Aorta (tissue), 5 donors: ENCODE data around the gene KIAA0930. TPM values are rescaled to one million over a fixed set of nuclear protein-coding genes. Genes with fewer than 3 reads are reported as not detected.

Experiments used
- ATAC-seq: fragments of 200-7000 bp; cut with Tn5 transposase; one replicate; pipeline ENCODE4 v1.9.1; 2022; ENCODE audit warnings: moderate library complexity; ENCODE audit not compliant: low FRiP score
- DNase-seq, 2 donors: peaks; one replicate each; pipeline ENCODE4 v3.0.0-alpha.2; 2020
- H3K27ac ChIP-seq, 2 donors: one replicate each; pipeline ENCODE4 v1.5.1; 2013; ENCODE audit warnings: low read length in 2 of 2, mild to moderate bottlenecking in 2 of 2, moderate library complexity in 2 of 2, control low read depth in 1 of 2, inconsistent platforms in 1 of 2, low read depth in 1 of 2
- H3K27me3 ChIP-seq, 2 donors: one replicate each; pipeline ENCODE4 v1.6.1; 2013; ENCODE audit warnings: control low read depth in 1 of 2, low read length in 1 of 2, mild to moderate bottlenecking in 1 of 2, moderate library complexity in 1 of 2; ENCODE audit not compliant: insufficient read depth in 2 of 2, control insufficient read depth in 1 of 2
- H3K36me3 ChIP-seq, 2 donors: one replicate each; pipeline ENCODE4 v1.6.1; 2013; ENCODE audit warnings: control low read depth in 1 of 2, low read length in 1 of 2, mild to moderate bottlenecking in 1 of 2; ENCODE audit not compliant: insufficient read depth in 2 of 2, control insufficient read depth in 1 of 2
- H3K4me1 ChIP-seq, 2 donors: one replicate each; pipeline ENCODE4 v1.6.1; 2013; ENCODE audit warnings: low read length in 2 of 2, control low read depth in 1 of 2, mild to moderate bottlenecking in 1 of 2, moderate library complexity in 1 of 2; ENCODE audit not compliant: insufficient read depth in 2 of 2, control insufficient read depth in 1 of 2
- H3K4me3 ChIP-seq, 2 donors: one replicate each; pipeline ENCODE4 v1.5.1; 2013; ENCODE audit warnings: low read length in 2 of 2, control low read depth in 1 of 2, mild to moderate bottlenecking in 1 of 2
- H3K9me3 ChIP-seq: one replicate; pipeline ENCODE4 v1.6.1; 2013; ENCODE audit warnings: mild to moderate bottlenecking, low read length; ENCODE audit not compliant: control insufficient read depth
- WGBS, 2 donors: extraction: QIAGEN DNeasy Blood & Tissue Kit; methylation state at CpG; one replicate each; pipeline ENCODE4 v1.1.7; 2013; 5-methylcytosine and 5-hydroxymethylcytosine counted together
- intact Hi-C, 2 donors: fragments of 100-400 bp; cut with DNase I; formaldehyde crosslinking; loops; one replicate each; pipeline versions ENCODE4 v1.14.2 to v1.15.0; 2022
- polyA plus RNA-seq, 2 donors: library from polyadenylated mRNA; stranded (reverse); fragments of 200-250 nt; gene quantifications; one replicate each; pipeline ENCODE4 v1.2.3, GENCODE V29; 2013
- total RNA-seq, 2 donors: library from RNA; stranded (reverse); fragmentation: NEBNext Ultra II Directional; extraction: Animal tissue kit (Norgen Biotek cat#: 25700); gene quantifications; one replicate each; pipeline ENCODE4 v1.2.1, GENCODE V29; 2021
- donor health status: healthy with polysubstance abuse.
- donor health status: Bipolar disorder and iron deficiency.
- donor health status: DM: no; HTN: no; CAD: no.
- donor health status: DM: no; HTN: no; CAD: no.
- donor health status: DM: yes; HTN: yes; CAD: no.

Gene KIAA0930
- total and polyA plus RNA-seq, 4 donors: 36.6 to 101 (median 65.3) TPM

DNA sequence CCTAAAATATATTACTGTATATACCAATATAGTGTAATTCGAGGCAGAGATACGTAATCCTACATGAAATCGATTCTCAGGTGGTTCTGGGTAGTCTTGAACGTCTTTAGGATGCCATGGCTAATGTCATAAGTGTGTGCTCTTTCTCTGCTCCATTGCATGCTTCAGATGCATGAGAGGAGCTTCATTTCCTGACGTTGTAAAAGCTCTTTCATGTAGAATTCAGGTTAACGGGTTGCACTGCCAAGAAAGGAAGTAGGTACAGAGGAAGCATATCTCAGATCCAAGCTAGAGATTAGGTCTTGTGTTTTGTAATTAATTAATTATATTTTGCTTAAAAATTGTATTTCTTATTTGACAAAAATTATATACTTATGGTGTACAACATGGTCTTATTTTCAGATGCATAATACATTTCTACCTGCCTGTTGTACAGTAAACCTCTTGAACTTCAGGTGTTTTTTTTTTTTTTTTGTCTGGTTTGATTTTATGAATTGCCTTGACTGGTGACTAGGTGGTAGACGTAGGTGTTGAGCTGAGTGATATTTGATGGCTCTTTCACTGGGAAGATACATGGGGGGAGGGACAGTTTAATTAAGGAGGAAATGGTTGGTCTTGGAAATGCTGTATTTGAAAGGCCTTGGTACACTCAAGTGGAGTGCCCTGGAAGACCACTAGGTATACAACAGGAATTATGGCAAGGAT lies 67.7 kb downstream of the KIAA0930 start:
- WGBS, 2 donors: 86 to 90% methylated on average over 7 of the region's 7 CpGs
- no peak for DNase-seq
- no peak for ATAC-seq
- Histone ChIP-seq H3K27me3 (no peaks in the 10 kb centered on the region), H3K4me3 (no peak overlapping the region), H3K27ac (no peak overlapping the region), H3K36me3 (peaks cover 5 to 7% of the 10 kb centered on the region in 2 donors), H3K9me3 (no peaks in the 10 kb centered on the region), H3K4me1 (peaks cover 0 to 2% of the 10 kb centered on the region in 2 donors)
- intact Hi-C loops: no loop called here

DNA sequence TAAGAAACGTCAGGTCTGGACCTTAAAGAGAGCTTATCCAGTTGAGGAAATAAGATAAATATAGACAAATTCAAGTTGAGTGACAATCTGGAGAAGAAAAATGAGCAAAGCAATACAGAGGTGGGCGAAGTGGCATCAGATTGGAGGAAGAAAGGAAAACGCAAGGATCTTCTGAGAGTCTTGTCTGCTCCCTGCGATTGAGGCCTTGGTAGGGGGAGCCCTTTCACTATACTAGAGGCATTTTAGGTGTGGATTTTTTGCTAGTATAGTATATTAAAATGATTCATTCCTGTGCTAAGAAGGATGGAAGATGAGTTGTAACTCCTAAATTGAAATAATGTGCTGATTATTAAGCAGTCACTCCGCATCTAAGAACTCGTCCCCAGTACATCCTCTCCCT lies 68.9 kb downstream of the KIAA0930 start:
- Histone ChIP-seq H3K4me1 (peaks cover 0 to 2% of the 10 kb centered on the region in 2 donors), H3K27me3 (no peaks in the 10 kb centered on the region), H3K4me3 (no peak overlapping the region), H3K27ac (no peak overlapping the region), H3K36me3 (peaks cover 3 to 7% of the 10 kb centered on the region in 2 donors), H3K9me3 (no peaks in the 10 kb centered on the region)
- DNase-seq: no peak
- ATAC-seq: no peak
- intact Hi-C loops: no loop called here
- WGBS, 2 donors: 77 to 87% methylated on average over 6 of the region's 6 CpGs

DNA sequence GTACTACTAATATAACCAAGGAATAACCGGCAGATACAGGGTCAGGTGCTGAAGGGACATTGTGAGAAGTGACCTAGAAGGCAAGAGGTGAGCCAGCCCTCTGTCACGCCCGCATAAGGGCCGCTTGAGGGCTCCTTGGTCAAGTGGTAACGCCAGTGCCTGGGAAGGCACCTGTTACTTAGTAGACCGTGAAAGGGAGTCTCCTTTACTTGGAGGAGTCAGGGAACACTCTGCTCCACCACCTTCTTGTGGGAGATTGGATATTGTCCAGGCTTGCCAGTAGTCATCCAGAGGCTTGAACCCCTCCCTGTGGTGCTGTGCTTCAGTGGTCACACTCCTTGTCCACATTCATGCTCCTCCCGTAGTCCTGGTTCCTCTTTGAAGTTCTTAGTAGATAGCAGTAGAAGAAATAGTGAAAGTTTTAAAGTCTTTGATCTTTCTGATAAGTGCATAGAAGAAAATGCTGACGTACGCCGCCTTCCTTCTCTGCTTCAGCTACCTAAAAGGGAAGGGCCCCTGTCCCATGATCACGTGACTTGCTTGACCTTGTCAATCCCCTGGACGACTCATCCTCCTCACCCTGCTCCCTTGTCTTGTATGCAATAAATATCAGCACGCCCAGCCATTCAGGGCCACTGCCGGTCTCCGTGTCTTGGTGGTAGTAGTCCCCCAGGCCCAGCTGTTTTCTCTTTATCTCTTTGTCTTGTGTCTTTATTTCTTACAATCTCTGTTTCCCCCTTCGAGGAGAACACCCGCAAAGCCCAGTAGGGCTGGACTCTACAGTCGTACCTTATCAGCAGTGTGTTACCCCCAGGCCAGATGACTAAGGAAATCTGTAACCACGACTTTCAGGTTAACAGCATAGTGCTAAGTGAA lies 70.9 kb downstream of the KIAA0930 start:
- Histone ChIP-seq H3K27me3 (no peaks in the 10 kb centered on the region), H3K27ac (no peak overlapping the region), H3K36me3 (peaks cover 3 to 7% of the 10 kb centered on the region in 2 donors), H3K4me1 (peaks cover 0 to 2% of the 10 kb centered on the region in 2 donors), H3K9me3 (no peaks in the 10 kb centered on the region), H3K4me3 (no peak overlapping the region)
- ATAC-seq (no peak), DNase-seq (no peak)
- 85 to 87% methylated on average over 19 of the region's 19 CpGs for WGBS, 2 donors
- intact Hi-C loops: loop anchor here in 1 of 2 donors (5.0 kb wide), 1 partner anchor 92 kb away; no protein-coding TSS in a partner anchor

DNA sequence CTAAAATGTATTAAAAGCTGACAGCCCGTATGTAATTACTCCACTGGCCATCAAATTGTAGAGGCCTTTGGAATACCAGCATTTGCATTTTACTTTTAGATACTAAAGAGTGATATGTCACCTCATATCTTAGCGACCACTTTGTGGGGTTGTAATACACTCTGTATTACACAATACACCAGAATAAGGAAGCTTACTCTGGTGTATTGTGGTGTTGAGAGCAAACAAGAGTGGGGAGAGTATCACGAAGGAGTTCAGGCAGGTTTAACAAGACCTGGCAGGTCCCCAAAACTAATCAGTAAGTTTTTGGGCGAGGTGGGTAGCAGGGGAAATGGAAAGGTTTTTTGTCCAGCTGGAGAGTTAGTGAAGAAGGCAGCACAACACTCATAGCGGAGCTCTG lies 73.8 kb downstream of the KIAA0930 start:
- no peaks in the 10 kb centered on the region for H3K27me3 ChIP-seq
- H3K4me1 ChIP-seq: peaks cover 0 to 2% of the 10 kb centered on the region in 2 donors
- ATAC-seq: no peak
- DNase-seq: no peak
- H3K9me3 ChIP-seq: no peaks in the 10 kb centered on the region
- 75 to 83% methylated on average over 5 of the region's 5 CpGs for WGBS, 2 donors
- no peak overlapping the region for H3K27ac ChIP-seq
- intact Hi-C loops: loop anchor here in 1 of 2 donors (5.0 kb wide), 1 partner anchor 95 kb away; no protein-coding TSS in a partner anchor
- H3K4me3 ChIP-seq: no peak overlapping the region
- H3K36me3 ChIP-seq: peaks cover 2 to 4% of the 10 kb centered on the region in 2 donors

DNA sequence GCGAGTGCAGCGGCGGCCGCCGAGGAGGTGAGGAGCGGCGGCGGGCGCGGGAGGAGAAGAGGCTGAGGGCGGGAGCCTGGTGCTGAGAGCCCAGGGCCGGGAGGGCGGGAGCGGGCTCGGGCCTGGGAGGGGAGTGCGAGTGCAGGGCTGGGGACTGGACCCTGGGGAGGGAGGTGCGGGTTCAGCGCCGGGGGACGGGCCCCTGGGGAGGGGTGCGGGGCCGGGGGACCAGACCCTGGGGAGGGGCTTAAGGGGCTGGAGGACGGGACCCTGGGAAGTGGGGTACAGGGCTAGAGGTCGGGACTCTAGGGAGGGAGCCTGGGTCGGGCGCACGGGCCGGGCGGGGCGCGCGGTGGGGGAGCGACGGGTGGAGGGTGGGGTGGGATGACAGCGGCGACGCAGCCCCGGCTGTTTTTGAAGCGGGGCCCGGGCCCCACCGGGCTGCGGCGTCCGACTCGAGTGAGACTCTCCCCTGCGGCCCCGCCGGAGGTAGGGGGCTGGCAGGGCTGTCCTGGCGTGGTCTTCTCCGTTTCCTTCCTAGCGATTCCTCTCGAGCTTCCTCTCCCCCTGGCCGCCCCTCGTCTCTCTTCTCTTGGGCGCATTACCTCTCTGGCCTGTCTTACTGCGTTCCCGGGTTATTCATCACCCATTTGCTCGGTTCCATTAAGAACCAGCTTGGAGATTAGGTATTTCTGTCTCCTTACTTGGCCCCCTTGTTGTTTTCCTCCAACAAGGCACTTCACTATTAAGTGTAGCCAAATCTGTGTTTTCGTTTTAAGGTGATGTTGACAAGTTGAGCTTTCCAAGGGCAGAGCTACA lies 76.2 kb downstream of the KIAA0930 start:
- ATAC-seq (peak; percentile 40), DNase-seq (peak; percentile 55 to 83)
- Histone ChIP-seq H3K36me3 (peaks cover 0 to 2% of the 10 kb centered on the region in 2 donors), H3K4me1 (peaks cover 0 to 2% of the 10 kb centered on the region in 2 donors), H3K27me3 (no peaks in the 10 kb centered on the region), H3K9me3 (no peaks in the 10 kb centered on the region), H3K27ac (no peak overlapping the region), H3K4me3 (peak overlapping the region; percentile 93 to 99)
- WGBS, 2 donors: 0 to 1% methylated on average over 40 to 59 of the region's 59 CpGs
- intact Hi-C loops: loop anchor here in 1 of 2 donors (2.0 to 5.0 kb wide), 2 partner anchors 46 to 98 kb away; no protein-coding TSS in a partner anchor

DNA sequence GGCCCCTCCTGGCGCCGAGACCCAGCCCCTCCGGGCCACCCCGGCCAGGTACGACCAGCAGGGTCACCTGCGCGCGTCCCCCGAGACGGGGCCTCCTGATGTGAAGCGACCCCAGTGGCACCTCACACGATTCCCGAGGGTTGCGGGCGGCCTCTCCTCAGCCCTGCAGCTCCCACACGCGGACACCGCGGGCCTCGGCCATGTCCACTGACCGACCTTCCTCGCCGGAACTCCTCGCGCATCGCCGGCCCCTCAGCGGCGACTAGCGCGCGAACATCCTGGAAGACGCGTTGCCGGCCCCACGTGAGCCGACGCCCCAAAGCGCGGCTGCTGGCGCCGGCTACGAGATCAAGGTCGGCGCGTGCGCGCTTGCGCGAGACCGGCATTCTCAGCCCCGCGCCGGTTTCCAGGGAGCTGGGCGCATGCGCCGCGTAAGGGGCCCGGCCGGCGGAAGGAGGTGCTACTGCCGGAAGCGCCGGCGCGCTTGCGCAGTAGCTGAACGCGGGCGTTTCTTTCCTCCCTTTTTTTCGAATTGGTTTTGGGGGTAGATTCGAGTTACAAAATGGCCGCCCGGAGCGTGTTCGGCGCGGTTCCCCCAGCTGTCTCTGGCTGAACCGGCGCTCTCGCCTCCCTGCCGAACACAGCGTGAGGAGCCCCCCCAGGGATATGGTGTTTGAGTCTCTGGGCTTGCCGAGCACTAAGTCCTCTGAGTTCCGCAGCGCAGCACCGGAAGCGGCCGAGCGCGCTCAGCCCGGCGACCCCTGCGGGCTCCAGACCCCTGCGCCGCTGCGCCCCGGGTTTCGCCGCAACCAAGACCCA lies 77.0 kb downstream of the KIAA0930 start, which contains the start of gene NUP50:
Gene NUP50 (plus strand): TSS at position 475 of the 819 bp plus-strand sequence. CDS start 4,253 bp downstream, outside the sequence.
- Histone ChIP-seq H3K36me3 (peaks cover 0 to 2% of the 10 kb centered on the region in 2 donors), H3K4me1 (peaks cover 0 to 2% of the 10 kb centered on the region in 2 donors), H3K27me3 (no peaks in the 10 kb centered on the region), H3K27ac (peak within 1 kb of the TSS in 1 of 2 donors; percentile 1), H3K9me3 (no peaks in the 10 kb centered on the region), H3K4me3 (peak within 1 kb of the TSS; percentile 93 to 99)
- ATAC-seq (peak; percentile 96), DNase-seq (peak; percentile 96 to 98)
- intact Hi-C loops: loop anchor here in 1 of 2 donors (2.0 kb wide), 1 partner anchor 47 kb away; no protein-coding TSS in a partner anchor
- whole genome bisulfite sequencing, 2 donors: 0% methylated on average over 98 to 100 of the region's 100 CpGs

DNA sequence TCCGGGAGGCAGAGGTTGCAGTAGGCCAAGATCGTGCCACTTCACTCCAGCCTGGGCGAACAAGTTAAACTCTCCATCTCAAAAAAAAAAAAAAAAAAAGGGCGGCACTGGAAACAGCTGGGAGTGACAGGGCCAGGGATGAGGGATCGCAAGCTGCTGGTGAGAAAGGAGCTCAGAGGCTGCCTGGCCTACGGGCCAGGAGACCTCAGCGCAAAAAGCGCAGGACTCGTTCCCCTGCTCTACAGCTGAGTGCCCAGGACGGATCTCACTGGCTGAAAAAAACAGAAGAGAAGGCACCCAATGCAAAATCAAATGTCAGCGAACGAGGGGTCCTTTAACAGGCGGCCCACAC lies 77.6 kb downstream of the KIAA0930 start:
- Histone ChIP-seq H3K4me3 (peak overlapping the region; percentile 51 to 99), H3K27me3 (no peaks in the 10 kb centered on the region), H3K27ac (peak overlapping the region in 1 of 2 donors; percentile 1), H3K9me3 (no peaks in the 10 kb centered on the region), H3K36me3 (no peaks in the 10 kb centered on the region), H3K4me1 (peaks cover 0 to 2% of the 10 kb centered on the region in 2 donors)
- DNase-seq: no peak
- intact Hi-C loops: no loop called here
- 2 to 3% methylated on average over 13 of the region's 13 CpGs for WGBS, 2 donors
- peak; percentile 49 for ATAC-seq
